ENCODE results near the gene EFNA2.

DNA sequence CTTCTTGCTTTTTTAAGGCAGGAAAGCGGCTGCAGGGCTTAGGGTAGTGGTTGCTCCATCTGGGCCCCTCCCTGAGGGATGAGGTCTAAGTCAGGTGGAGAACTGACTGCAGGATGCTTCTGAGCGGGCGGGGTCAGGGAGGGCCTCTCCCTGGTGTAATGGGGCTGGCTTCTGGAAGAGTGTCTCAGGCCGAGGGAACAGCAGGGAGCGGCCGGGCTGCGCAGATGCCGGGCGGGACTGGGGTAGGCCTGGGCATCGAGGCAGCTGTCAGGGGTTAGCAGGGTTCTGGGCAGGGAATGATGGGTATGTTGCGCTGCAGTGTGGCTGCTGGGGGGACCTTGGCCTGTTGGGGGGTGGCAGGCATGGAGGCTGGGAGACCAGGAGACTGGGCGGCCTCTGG lies 7.6 kb upstream of the EFNA2 start:
- TF ChIP-seq RARB (CRISPR knock-in tag; IDR thresholded peaks at IDR 0.05), result no peak
- no peak for TF ChIP-seq ESRRG (CRISPR knock-in tag; IDR thresholded peaks at IDR 0.05)
- no peak for TF ChIP-seq OSR1 (CRISPR knock-in tag; IDR thresholded peaks at IDR 0.05)
- TF ChIP-seq, protein P1, sequence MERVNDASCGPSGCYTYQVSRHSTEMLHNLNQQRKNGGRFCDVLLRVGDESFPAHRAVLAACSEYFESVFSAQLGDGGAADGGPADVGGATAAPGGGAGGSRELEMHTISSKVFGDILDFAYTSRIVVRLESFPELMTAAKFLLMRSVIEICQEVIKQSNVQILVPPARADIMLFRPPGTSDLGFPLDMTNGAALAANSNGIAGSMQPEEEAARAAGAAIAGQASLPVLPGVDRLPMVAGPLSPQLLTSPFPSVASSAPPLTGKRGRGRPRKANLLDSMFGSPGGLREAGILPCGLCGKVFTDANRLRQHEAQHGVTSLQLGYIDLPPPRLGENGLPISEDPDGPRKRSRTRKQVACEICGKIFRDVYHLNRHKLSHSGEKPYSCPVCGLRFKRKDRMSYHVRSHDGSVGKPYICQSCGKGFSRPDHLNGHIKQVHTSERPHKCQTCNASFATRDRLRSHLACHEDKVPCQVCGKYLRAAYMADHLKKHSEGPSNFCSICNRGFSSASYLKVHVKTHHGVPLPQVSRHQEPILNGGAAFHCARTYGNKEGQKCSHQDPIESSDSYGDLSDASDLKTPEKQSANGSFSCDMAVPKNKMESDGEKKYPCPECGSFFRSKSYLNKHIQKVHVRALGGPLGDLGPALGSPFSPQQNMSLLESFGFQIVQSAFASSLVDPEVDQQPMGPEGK (CRISPR knock-in tag; IDR thresholded peaks at IDR 0.05; ENCODE audit: borderline replicate concordance), result no peak
- no peak for TF ChIP-seq TOX (CRISPR knock-in tag; IDR thresholded peaks at IDR 0.05; ENCODE audit: borderline replicate concordance)
- TF ChIP-seq ZC3H10 (CRISPR knock-in tag; IDR thresholded peaks at IDR 0.05), result no peak
- no peak for TF ChIP-seq TCF4 (CRISPR knock-in tag; IDR thresholded peaks at IDR 0.05; ENCODE audit: borderline replicate concordance)
